Stomach (tissue), 9 donors: ENCODE measurements around the gene SHQ1. TPM values are rescaled to one million over a fixed set of nuclear protein-coding genes. Genes with fewer than 3 reads are reported as not detected.

ENCODE experiments used
- DNase-seq, 2 donors: peaks; one replicate each; pipeline versions ENCODE4 v3.0.0 to v3.0.0-alpha.2; 2013 to 2019
- H3K27ac ChIP-seq, 5 donors: fragments of 200-600 bp in 4 of 5; sonication (generic) in 4 of 5; one replicate each; pipeline ENCODE4 v1.5.1; 2013 to 2019; ENCODE audit warnings: mild to moderate bottlenecking in 1 of 5, moderate library complexity in 1 of 5
- H3K27me3 ChIP-seq, 3 donors: fragments of 200-600 bp; sonication (generic); one replicate each; pipeline ENCODE4 v1.5.1; 2017 to 2019; ENCODE audit warnings: mixed run types in 1 of 3
- H3K36me3 ChIP-seq, 4 donors: fragments of 200-600 bp; sonication (generic); 1 replicate in 3 of 4; 2 replicates in 1 of 4; pipeline ENCODE4 v1.5.1; 2016 to 2019
- H3K4me1 ChIP-seq, 4 donors: fragments of 200-600 bp; sonication (generic); one replicate each; pipeline ENCODE4 v1.5.1; 2016 to 2019
- H3K4me3 ChIP-seq, 4 donors: fragments of 200-600 bp; sonication (generic) in 3 of 4; one replicate each; pipeline ENCODE4 v1.5.1; 2016 to 2019; ENCODE audit warnings: mild to moderate bottlenecking in 1 of 4
- H3K9me3 ChIP-seq, 4 donors: fragments of 200-600 bp; sonication (generic); one replicate each; pipeline ENCODE4 v1.5.1; 2016 to 2019
- EP300 ChIP-seq: sonication (generic); formaldehyde crosslinking; IDR thresholded peaks from one replicate; pipeline ENCODE4 v1.6.1; 2017; ENCODE audit warnings: antibody characterized with exemption
- POLR2A ChIP-seq, 4 donors: fragments of 450-650 bp; IDR thresholded peaks; one replicate each; pipeline ENCODE4 v1.6.1; 2016; ENCODE audit warnings: antibody characterized with exemption in 4 of 4, control low read depth in 2 of 4, mild to moderate bottlenecking in 1 of 4, moderate library complexity in 1 of 4
- POLR2AphosphoS5 ChIP-seq, 3 donors: sonication (generic); formaldehyde crosslinking; IDR thresholded peaks; one replicate each; pipeline ENCODE4 v1.6.1; 2016; ENCODE audit warnings: antibody characterized with exemption in 3 of 3
- WGBS, 5 donors: extraction: QIAGEN DNeasy Blood & Tissue Kit in 3 of 5; methylation state at CpG; one replicate each; pipeline versions ENCODE4 v1.1.5 to v1.1.7; 2013 to 2018; 5-methylcytosine and 5-hydroxymethylcytosine counted together
- intact Hi-C: fragments of 100-400 bp; cut with DNase I; formaldehyde crosslinking; loops from one replicate; pipeline ENCODE4 v1.15.1; 2023; ENCODE audit warnings: low total_unique reads
- polyA plus RNA-seq, 3 donors: library from polyadenylated mRNA; stranded (reverse); fragments of 200-250 nt; gene quantifications; one replicate each; pipeline ENCODE4 v1.2.3, GENCODE V29; 2013
- total RNA-seq, 5 donors: library from RNA; depleted of rRNA; stranded (reverse); fragments of >200 nt; gene quantifications; one replicate each; pipeline versions ENCODE4 v1.1.0 to v1.2.3, GENCODE V29; 2014 to 2016
- TF ChIP-seq, protein P1 (sequence below), 7 experiments: fragments of 450-650 bp in 4 of 7; fragments of 200-600 bp in 3 of 7; sonication (generic) in 3 of 7; IDR thresholded peaks; one replicate each; pipeline ENCODE4 v1.5.1; 2016 to 2019; ENCODE audit warnings: antibody characterized with exemption in 7 of 7, control low read depth in 2 of 7, mild to moderate bottlenecking in 1 of 7
- donor health status: healthy with polysubstance abuse.
- donor health status: Bipolar disorder and iron deficiency.
- donor health status: healthy.

Gene SHQ1
- total and polyA plus RNA-seq, 8 donors = 7.5 to 77.9 (median 12.0) TPM

DNA sequence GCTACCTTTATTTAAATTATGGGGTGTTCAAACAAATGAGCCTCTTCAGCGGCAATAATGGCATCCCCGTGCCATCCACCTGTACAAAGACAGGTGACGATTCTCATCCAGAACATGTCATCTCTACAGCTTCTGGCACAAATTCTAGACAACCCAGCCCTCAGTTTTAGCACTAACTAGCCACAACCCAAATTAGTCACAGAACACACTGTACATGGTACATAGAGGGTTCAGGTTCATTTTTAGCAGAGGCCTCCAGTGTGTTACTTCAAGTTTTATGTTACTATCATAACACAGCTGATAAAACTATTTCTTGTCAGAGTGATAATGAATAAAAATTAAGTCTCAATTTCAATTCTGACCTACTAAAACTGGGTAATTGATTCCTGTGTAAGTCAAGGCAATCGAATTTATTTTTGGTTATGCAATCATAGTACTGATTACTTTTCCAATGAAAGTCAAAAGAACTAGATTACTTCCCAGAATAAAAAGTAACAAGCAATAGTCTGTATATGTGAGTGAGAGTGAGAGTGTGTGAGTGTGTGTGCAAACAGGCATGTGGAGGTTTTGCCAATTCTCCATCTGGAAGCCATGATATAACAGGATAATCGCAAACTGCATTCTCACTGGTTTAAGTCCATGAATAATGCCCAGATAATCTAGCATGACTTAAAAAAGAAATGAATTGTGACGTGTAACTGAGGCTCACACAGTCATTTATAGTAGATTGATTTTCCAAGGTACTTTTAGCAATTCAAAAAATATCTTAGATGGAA, 37.4 kb downstream of the SHQ1 start:
- intact Hi-C loops = no loop called here
- WGBS, 5 donors = 64 to 83% (median 71%) methylated on average over 6 of the region's 6 CpGs
- DNase-seq = no peak
- Histone ChIP-seq H3K36me3 (peaks cover 0 to 19% (median 7%) of the 10 kb centered on the region in 4 donors), H3K27me3 (no peaks in the 10 kb centered on the region), H3K4me1 (peaks cover 0 to 12% (median 0%) of the 10 kb centered on the region in 4 donors), H3K4me3 (no peak overlapping the region), H3K27ac (no peak overlapping the region), H3K9me3 (no peaks in the 10 kb centered on the region)
- TF ChIP-seq, protein P1, sequence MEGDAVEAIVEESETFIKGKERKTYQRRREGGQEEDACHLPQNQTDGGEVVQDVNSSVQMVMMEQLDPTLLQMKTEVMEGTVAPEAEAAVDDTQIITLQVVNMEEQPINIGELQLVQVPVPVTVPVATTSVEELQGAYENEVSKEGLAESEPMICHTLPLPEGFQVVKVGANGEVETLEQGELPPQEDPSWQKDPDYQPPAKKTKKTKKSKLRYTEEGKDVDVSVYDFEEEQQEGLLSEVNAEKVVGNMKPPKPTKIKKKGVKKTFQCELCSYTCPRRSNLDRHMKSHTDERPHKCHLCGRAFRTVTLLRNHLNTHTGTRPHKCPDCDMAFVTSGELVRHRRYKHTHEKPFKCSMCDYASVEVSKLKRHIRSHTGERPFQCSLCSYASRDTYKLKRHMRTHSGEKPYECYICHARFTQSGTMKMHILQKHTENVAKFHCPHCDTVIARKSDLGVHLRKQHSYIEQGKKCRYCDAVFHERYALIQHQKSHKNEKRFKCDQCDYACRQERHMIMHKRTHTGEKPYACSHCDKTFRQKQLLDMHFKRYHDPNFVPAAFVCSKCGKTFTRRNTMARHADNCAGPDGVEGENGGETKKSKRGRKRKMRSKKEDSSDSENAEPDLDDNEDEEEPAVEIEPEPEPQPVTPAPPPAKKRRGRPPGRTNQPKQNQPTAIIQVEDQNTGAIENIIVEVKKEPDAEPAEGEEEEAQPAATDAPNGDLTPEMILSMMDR (IDR thresholded peaks at IDR 0.05) = no peak
- TF ChIP-seq POLR2AphosphoS5 (IDR thresholded peaks at IDR 0.05) (no peak), EP300 (no peak), POLR2A (IDR thresholded peaks at IDR 0.05) (no peak)

- no peak overlapping the region for H3K4me3 ChIP-seq
- no peaks in the 10 kb centered on the region for H3K9me3 ChIP-seq
- peaks cover 0 to 17% (median 7%) of the 10 kb centered on the region in 4 donors for H3K36me3 ChIP-seq
- peak in 1 of 2 donors; percentile 11 for DNase-seq
- H3K27me3 ChIP-seq = no peaks in the 10 kb centered on the region
- TF ChIP-seq, protein P1 (IDR thresholded peaks at IDR 0.05) = no peak
- TF ChIP-seq POLR2A (IDR thresholded peaks at IDR 0.05) = no peak
- TF ChIP-seq POLR2AphosphoS5 (IDR thresholded peaks at IDR 0.05) = no peak
- TF ChIP-seq EP300 = no peak
- H3K4me1 ChIP-seq = peaks cover 0 to 12% (median 0%) of the 10 kb centered on the region in 4 donors
- intact Hi-C loops = no loop called here
- H3K27ac ChIP-seq = no peak overlapping the region
Observed at GRCh38 chr3:72810063-72810462, 38.2 kb downstream of the SHQ1 start.

GRCh38 chr3:72804361-72804760, 43.9 kb downstream of the SHQ1 start:
- H3K36me3 ChIP-seq = peaks cover 0 to 4% (median 2%) of the 10 kb centered on the region in 4 donors
- WGBS, 5 donors = 91 to 97% (median 95%) methylated on average over 5 of the region's 5 CpGs
- no peaks in the 10 kb centered on the region for H3K27me3 ChIP-seq
- H3K4me3 ChIP-seq = no peak overlapping the region
- intact Hi-C loops = no loop called here
- no peak overlapping the region for H3K27ac ChIP-seq
- TF ChIP-seq POLR2A (IDR thresholded peaks at IDR 0.05) = no peak
- no peak for TF ChIP-seq EP300
- TF ChIP-seq POLR2AphosphoS5 (IDR thresholded peaks at IDR 0.05) = no peak
- TF ChIP-seq, protein P1 (IDR thresholded peaks at IDR 0.05) = no peak
- H3K4me1 ChIP-seq = no peaks in the 10 kb centered on the region
- no peaks in the 10 kb centered on the region for H3K9me3 ChIP-seq
- DNase-seq = no peak

DNA sequence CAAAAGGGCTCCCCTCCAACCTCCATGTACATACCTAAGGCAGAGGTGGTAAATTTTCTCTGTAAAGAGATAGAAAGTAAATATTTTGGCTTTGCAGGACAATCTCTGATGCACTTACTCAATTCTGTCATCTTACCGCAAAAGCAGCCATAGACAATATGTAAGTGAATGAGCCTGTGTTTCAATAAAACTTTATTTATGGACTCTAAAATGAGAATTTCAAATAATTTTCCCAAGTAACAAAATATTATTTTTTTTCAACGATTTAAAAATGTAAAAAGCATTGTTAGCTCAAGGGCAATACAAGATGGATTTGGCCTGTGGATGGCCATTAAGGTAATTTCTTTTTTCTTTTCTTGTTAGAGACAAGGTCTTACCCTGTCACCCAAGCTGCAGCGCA, 44.7 kb downstream of the SHQ1 start:
- no peak overlapping the region for H3K27ac ChIP-seq
- H3K27me3 ChIP-seq = no peaks in the 10 kb centered on the region
- H3K36me3 ChIP-seq = no peaks in the 10 kb centered on the region
- no peak for TF ChIP-seq POLR2AphosphoS5 (IDR thresholded peaks at IDR 0.05)
- no peak for TF ChIP-seq EP300
- TF ChIP-seq POLR2A (IDR thresholded peaks at IDR 0.05) = no peak
- TF ChIP-seq, protein P1 (IDR thresholded peaks at IDR 0.05) = no peak
- no peaks in the 10 kb centered on the region for H3K4me1 ChIP-seq
- no peak for DNase-seq
- intact Hi-C loops = no loop called here
- H3K4me3 ChIP-seq = no peak overlapping the region
- 96 to 99% (median 97%) methylated on average over 3 of the region's 3 CpGs for WGBS, 5 donors
- H3K9me3 ChIP-seq = no peaks in the 10 kb centered on the region
